Stomach (tissue), 9 donors: ENCODE data around the gene NCAPG2. TPM values are rescaled to one million over a fixed set of nuclear protein-coding genes. Genes with fewer than 3 reads are reported as not detected.

Experiments used
- DNase-seq, 2 donors: peaks; one replicate each; pipeline versions ENCODE4 v3.0.0 to v3.0.0-alpha.2; 2013 to 2019
- H3K27ac ChIP-seq, 5 donors: fragments of 200-600 bp in 4 of 5; sonication (generic) in 4 of 5; one replicate each; pipeline ENCODE4 v1.5.1; 2013 to 2019; ENCODE audit warnings: mild to moderate bottlenecking in 1 of 5, moderate library complexity in 1 of 5
- H3K27me3 ChIP-seq, 3 donors: fragments of 200-600 bp; sonication (generic); one replicate each; pipeline ENCODE4 v1.5.1; 2017 to 2019; ENCODE audit warnings: mixed run types in 1 of 3
- H3K36me3 ChIP-seq, 4 donors: fragments of 200-600 bp; sonication (generic); 1 replicate in 3 of 4; 2 replicates in 1 of 4; pipeline ENCODE4 v1.5.1; 2016 to 2019
- H3K4me1 ChIP-seq, 4 donors: fragments of 200-600 bp; sonication (generic); one replicate each; pipeline ENCODE4 v1.5.1; 2016 to 2019
- H3K4me3 ChIP-seq, 4 donors: fragments of 200-600 bp; sonication (generic) in 3 of 4; one replicate each; pipeline ENCODE4 v1.5.1; 2016 to 2019; ENCODE audit warnings: mild to moderate bottlenecking in 1 of 4
- H3K9me3 ChIP-seq, 4 donors: fragments of 200-600 bp; sonication (generic); one replicate each; pipeline ENCODE4 v1.5.1; 2016 to 2019
- EP300 ChIP-seq: sonication (generic); formaldehyde crosslinking; IDR thresholded peaks from one replicate; pipeline ENCODE4 v1.6.1; 2017; ENCODE audit warnings: antibody characterized with exemption
- POLR2A ChIP-seq, 4 donors: fragments of 450-650 bp; IDR thresholded peaks; one replicate each; pipeline ENCODE4 v1.6.1; 2016; ENCODE audit warnings: antibody characterized with exemption in 4 of 4, control low read depth in 2 of 4, mild to moderate bottlenecking in 1 of 4, moderate library complexity in 1 of 4
- POLR2AphosphoS5 ChIP-seq, 3 donors: sonication (generic); formaldehyde crosslinking; IDR thresholded peaks; one replicate each; pipeline ENCODE4 v1.6.1; 2016; ENCODE audit warnings: antibody characterized with exemption in 3 of 3
- WGBS, 5 donors: extraction: QIAGEN DNeasy Blood & Tissue Kit in 3 of 5; methylation state at CpG; one replicate each; pipeline versions ENCODE4 v1.1.5 to v1.1.7; 2013 to 2018; 5-methylcytosine and 5-hydroxymethylcytosine counted together
- intact Hi-C: fragments of 100-400 bp; cut with DNase I; formaldehyde crosslinking; loops from one replicate; pipeline ENCODE4 v1.15.1; 2023; ENCODE audit warnings: low total_unique reads
- polyA plus RNA-seq, 3 donors: library from polyadenylated mRNA; stranded (reverse); fragments of 200-250 nt; gene quantifications; one replicate each; pipeline ENCODE4 v1.2.3, GENCODE V29; 2013
- total RNA-seq, 5 donors: library from RNA; depleted of rRNA; stranded (reverse); fragments of >200 nt; gene quantifications; one replicate each; pipeline versions ENCODE4 v1.1.0 to v1.2.3, GENCODE V29; 2014 to 2016
- TF ChIP-seq, protein P1 (sequence below), 7 experiments: fragments of 450-650 bp in 4 of 7; fragments of 200-600 bp in 3 of 7; sonication (generic) in 3 of 7; IDR thresholded peaks; one replicate each; pipeline ENCODE4 v1.5.1; 2016 to 2019; ENCODE audit warnings: antibody characterized with exemption in 7 of 7, control low read depth in 2 of 7, mild to moderate bottlenecking in 1 of 7
- donor health status: healthy with polysubstance abuse.
- donor health status: Bipolar disorder and iron deficiency.
- donor health status: healthy.

The NCAPG2 gene
- total and polyA plus RNA-seq, 8 donors, result 2.6 to 24.2 (median 8.3) TPM

DNA sequence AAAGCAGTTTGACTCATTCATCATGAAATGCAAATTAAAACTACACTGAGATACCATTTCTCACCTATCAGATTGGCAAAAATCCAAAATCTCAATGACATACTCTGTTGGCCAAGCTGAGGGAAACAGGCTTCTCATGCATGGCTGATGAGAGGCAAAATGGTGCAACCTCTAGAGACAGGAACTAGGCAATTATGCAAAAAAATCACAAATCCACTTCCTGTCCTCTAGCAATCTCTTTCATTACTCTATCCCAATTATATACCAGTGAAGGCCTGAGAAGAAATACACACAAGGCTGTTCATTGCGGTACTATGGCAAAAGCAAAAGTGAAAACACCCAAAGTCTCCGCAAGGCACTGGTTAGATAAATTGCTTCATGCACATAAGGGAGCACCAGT lies 91.1 kb downstream of the NCAPG2 start:
- WGBS, 5 donors, result 88 to 100% (median 98%) methylated on average over 2 of the region's 2 CpGs
- Histone ChIP-seq H3K4me1 (no peaks in the 10 kb centered on the region), H3K36me3 (no peaks in the 10 kb centered on the region), H3K27ac (no peak overlapping the region), H3K27me3 (no peaks in the 10 kb centered on the region), H3K4me3 (no peak overlapping the region), H3K9me3 (no peaks in the 10 kb centered on the region)
- intact Hi-C loops, result no loop called here
- DNase-seq, result no peak
- TF ChIP-seq EP300 (no peak), POLR2AphosphoS5 (IDR thresholded peaks at IDR 0.05) (no peak), POLR2A (IDR thresholded peaks at IDR 0.05) (no peak)
- TF ChIP-seq, protein P1, sequence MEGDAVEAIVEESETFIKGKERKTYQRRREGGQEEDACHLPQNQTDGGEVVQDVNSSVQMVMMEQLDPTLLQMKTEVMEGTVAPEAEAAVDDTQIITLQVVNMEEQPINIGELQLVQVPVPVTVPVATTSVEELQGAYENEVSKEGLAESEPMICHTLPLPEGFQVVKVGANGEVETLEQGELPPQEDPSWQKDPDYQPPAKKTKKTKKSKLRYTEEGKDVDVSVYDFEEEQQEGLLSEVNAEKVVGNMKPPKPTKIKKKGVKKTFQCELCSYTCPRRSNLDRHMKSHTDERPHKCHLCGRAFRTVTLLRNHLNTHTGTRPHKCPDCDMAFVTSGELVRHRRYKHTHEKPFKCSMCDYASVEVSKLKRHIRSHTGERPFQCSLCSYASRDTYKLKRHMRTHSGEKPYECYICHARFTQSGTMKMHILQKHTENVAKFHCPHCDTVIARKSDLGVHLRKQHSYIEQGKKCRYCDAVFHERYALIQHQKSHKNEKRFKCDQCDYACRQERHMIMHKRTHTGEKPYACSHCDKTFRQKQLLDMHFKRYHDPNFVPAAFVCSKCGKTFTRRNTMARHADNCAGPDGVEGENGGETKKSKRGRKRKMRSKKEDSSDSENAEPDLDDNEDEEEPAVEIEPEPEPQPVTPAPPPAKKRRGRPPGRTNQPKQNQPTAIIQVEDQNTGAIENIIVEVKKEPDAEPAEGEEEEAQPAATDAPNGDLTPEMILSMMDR (IDR thresholded peaks at IDR 0.05), result no peak

DNA sequence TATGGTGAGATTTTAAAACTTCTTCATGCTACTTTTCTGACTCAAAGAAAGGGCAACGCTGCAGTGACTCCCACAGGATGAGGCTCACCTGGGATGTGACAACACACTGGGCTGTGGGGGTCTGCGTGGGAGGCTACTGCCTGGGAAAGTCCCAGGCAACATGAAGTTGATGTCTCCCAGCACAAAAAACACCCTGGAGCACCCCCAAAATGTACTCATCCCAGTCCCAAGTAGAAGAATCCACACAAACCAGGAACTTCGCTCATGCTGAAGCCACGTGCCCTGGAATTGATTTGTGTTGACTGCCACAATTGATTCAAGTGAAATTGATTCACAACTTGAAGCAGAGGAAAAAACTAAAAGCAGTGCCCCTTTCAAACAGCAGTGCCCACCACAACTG lies 92.1 kb downstream of the NCAPG2 start:
- Histone ChIP-seq H3K4me3 (no peak overlapping the region), H3K27me3 (no peaks in the 10 kb centered on the region), H3K9me3 (no peaks in the 10 kb centered on the region), H3K27ac (no peak overlapping the region), H3K4me1 (no peaks in the 10 kb centered on the region), H3K36me3 (peaks cover 0 to 3% (median 0%) of the 10 kb centered on the region in 4 donors)
- 83 to 98% (median 92%) methylated on average over 4 of the region's 4 CpGs for WGBS, 5 donors
- DNase-seq, result no peak
- TF ChIP-seq EP300, result no peak
- TF ChIP-seq, protein P1 (IDR thresholded peaks at IDR 0.05), result no peak
- no peak for TF ChIP-seq POLR2AphosphoS5 (IDR thresholded peaks at IDR 0.05)
- TF ChIP-seq POLR2A (IDR thresholded peaks at IDR 0.05), result no peak
- intact Hi-C loops, result no loop called here

DNA sequence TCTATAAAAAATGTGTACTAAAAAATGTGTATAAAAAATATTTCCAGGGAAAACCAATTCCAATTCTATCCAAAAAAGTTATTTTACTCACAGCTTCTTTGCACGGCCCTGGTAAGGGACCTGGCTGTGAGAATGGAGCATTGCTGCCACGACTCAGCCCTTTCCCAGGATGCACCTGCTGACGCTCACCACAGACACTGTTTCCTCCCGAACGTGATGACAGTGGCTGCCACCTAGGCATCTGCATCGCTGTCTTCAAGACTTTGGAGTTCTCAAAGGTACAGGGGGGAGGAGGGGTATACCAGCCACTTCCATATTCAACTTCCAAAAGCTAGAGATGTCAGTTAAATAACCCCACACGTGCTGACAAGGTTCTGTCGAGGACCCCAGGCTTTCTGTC lies 93.1 kb downstream of the NCAPG2 start:
- H3K4me3 ChIP-seq, result no peak overlapping the region
- intact Hi-C loops, result no loop called here
- H3K36me3 ChIP-seq, result peaks cover 0 to 13% (median 0%) of the 10 kb centered on the region in 4 donors
- no peak for DNase-seq
- 82 to 87% (median 86%) methylated on average over 8 of the region's 8 CpGs for WGBS, 5 donors
- no peak for TF ChIP-seq EP300
- TF ChIP-seq POLR2A (IDR thresholded peaks at IDR 0.05), result no peak
- TF ChIP-seq, protein P1 (IDR thresholded peaks at IDR 0.05), result no peak
- TF ChIP-seq POLR2AphosphoS5 (IDR thresholded peaks at IDR 0.05), result no peak
- H3K27me3 ChIP-seq, result no peaks in the 10 kb centered on the region
- no peaks in the 10 kb centered on the region for H3K4me1 ChIP-seq
- H3K27ac ChIP-seq, result no peak overlapping the region
- no peaks in the 10 kb centered on the region for H3K9me3 ChIP-seq

DNA sequence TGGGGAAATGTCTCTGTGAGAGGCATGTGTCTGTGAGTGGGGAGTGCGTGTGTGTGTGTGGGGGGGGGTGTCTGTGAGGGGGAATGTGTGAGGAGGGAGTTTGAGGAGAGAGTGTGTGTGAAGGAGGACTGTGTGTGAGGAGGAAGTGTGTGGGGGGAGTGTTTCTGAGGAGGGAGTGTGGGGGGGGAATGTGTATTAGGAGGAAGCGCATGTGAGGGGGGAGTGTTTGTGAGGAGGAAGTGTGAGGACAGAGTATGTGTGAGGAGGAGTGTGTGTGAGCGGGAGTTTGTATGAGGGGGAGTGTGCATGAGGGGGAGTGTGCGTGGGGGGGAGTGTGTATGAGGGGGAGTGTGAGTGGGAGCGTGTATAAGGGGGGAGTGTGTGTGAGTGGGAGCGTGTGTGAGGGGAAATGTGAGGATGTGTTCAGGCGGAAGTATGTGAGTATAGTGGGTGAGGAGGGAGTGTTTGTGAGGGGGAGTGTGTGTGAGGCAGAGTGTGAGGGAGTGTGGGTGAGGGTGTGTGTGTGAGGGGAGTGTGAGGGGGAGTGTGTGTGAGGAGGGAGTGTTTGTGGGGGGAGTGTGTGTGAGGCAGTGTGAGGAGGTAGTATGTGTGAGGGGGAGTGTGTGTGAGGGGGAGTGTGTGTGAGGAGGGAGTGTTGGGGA lies 95.2 kb downstream of the NCAPG2 start:
- H3K27me3 ChIP-seq, result no peaks in the 10 kb centered on the region
- no peak overlapping the region for H3K4me3 ChIP-seq
- H3K27ac ChIP-seq, result no peak overlapping the region
- H3K36me3 ChIP-seq, result peaks cover 0 to 15% (median 0%) of the 10 kb centered on the region in 4 donors
- intact Hi-C loops, result no loop called here
- TF ChIP-seq EP300, result no peak
- H3K4me1 ChIP-seq, result no peaks in the 10 kb centered on the region
- DNase-seq, result no peak
- no peaks in the 10 kb centered on the region for H3K9me3 ChIP-seq
- WGBS, 5 donors, result 86 to 96% (median 92%) methylated on average over 7 of the region's 7 CpGs

DNA sequence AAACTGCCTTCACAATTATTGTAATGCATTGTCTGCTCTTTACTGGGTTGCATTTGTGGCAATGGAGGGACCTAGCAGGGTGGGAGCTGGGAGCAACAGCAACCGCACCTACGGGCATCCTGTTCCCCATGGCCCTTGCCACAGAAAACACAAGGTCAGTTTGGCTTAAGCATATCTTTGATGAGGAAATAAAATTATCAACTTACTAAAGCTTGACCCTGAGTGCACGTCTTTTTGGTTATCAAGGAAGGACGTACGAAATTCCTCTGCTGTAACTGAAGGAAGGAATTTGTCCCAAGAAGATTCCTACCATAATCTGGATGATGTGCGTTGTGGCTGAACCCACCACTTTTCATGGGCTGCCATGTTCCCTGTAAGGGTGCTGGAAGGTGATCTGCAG lies 97.0 kb downstream of the NCAPG2 start:
- no peak overlapping the region for H3K27ac ChIP-seq
- WGBS, 5 donors, result 63 to 79% (median 72%) methylated on average over 4 to 6 of the region's 6 CpGs
- no peak for TF ChIP-seq EP300
- no peak for TF ChIP-seq POLR2AphosphoS5 (IDR thresholded peaks at IDR 0.05)
- TF ChIP-seq POLR2A (IDR thresholded peaks at IDR 0.05), result no peak
- TF ChIP-seq, protein P1 (IDR thresholded peaks at IDR 0.05), result no peak
- no peak for DNase-seq
- H3K9me3 ChIP-seq, result no peaks in the 10 kb centered on the region
- intact Hi-C loops, result no loop called here
- no peak overlapping the region for H3K4me3 ChIP-seq
- no peaks in the 10 kb centered on the region for H3K27me3 ChIP-seq
- H3K36me3 ChIP-seq, result peaks cover 0 to 15% (median 0%) of the 10 kb centered on the region in 4 donors
- H3K4me1 ChIP-seq, result no peaks in the 10 kb centered on the region
